K562 (cell line): ENCODE results near the gene TNFSF18. TPM values are rescaled to one million over a fixed set of nuclear protein-coding genes. Genes with fewer than 3 reads are reported as not detected.

Experiments
- ATAC-seq: fragments of 200-7000 bp; cut with Tn5 transposase; 3 replicates; pipeline ENCODE4 v1.9.1; 2020; ENCODE audit warnings: moderate library complexity
- BruUV-seq: library from RNA; stranded (reverse); fragments of 400-500 nt; replicated peaks from 2 replicates; lab custom pipeline; 2021; lab: Mats Ljungman, UMichigan
- CTCF ChIA-PET: fragments of 300-600 bp; formaldehyde crosslinking; extraction: SDS; loops from one replicate; lab custom pipeline; 2021; ENCODE audit warnings: low intra/inter-chr PET ratio; lab: Yijun Ruan, JAX
- POLR2A ChIA-PET: fragments of 300-600, 350-650 bp; sonication (Branson Sonifier 250); formaldehyde crosslinking; extraction: SDS; loops from one replicate; lab custom pipeline; 2021; ENCODE audit warnings: antibody characterized with exemption, inconsistent platforms; lab: Yijun Ruan, JAX
- DNase-seq, 4 experiments: peaks; one replicate each; pipeline versions ENCODE4 v3.0.0 to v3.0.0-alpha.2; 2011 to 2018; ENCODE audit warnings: low spot score in 3 of 4, mixed read lengths in 3 of 4; ENCODE audit errors: extremely low read depth in 1 of 4
- FAIRE-seq: peaks from 2 replicates; lab custom pipeline; 2011; peaks lifted over from hg19 to GRCh38; lab: Jason Lieb, UNC
- H2AFZ ChIP-seq: 2 replicates; pipeline ENCODE4 v1.6.0; 2011; ENCODE audit warnings: low read depth, low read length, control low read depth, inconsistent platforms
- H3K27ac ChIP-seq: fragments of 200-600 bp; 3 replicates; pipeline ENCODE4 v1.8.0; 2011; ENCODE audit warnings: low read depth, mild to moderate bottlenecking, control low read depth, inconsistent platforms, low read length, moderate library complexity, mixed read lengths; ENCODE audit errors: extremely low read depth
- H3K27me3 ChIP-seq, 2 experiments: fragments of 300-600 bp in 1 of 2; 2 replicates in 1 of 2; 3 replicates in 1 of 2; pipeline versions ENCODE4 v1.6.0 to v1.8.0; 2011; ENCODE audit warnings: inconsistent platforms in 2 of 2, low read length in 2 of 2, mild to moderate bottlenecking in 1 of 2, mixed read lengths in 1 of 2, moderate library complexity in 1 of 2; ENCODE audit not compliant: control insufficient read depth in 2 of 2, insufficient read depth in 2 of 2
- H3K36me3 ChIP-seq: fragments of 300-600 bp; 3 replicates; pipeline ENCODE4 v1.8.0; 2011; ENCODE audit warnings: mild to moderate bottlenecking, low read length, inconsistent platforms; ENCODE audit not compliant: control insufficient read depth, insufficient read depth
- H3K4me1 ChIP-seq, 2 experiments: fragments of 200-600 bp in 1 of 2; replicated peaks in 1 of 2; 2 replicates in 1 of 2; 3 replicates in 1 of 2; pipeline versions ENCODE4 v1.5.1 to v1.8.0; 2011; ENCODE audit warnings: inconsistent platforms in 2 of 2, low read length in 2 of 2, mild to moderate bottlenecking in 1 of 2, mixed read lengths in 1 of 2, moderate library complexity in 1 of 2; ENCODE audit not compliant: control insufficient read depth in 2 of 2, insufficient read depth in 2 of 2
- H3K4me2 ChIP-seq: 2 replicates; pipeline ENCODE4 v1.6.1; 2011; ENCODE audit warnings: low read length, control low read depth, inconsistent platforms, mixed read lengths; ENCODE audit not compliant: insufficient read depth
- H3K4me3 ChIP-seq: fragments of 200-600 bp; sonication (generic), shearing (Covaris generic); 2 replicates; pipeline ENCODE4 v1.5.1; 2016; ENCODE audit warnings: control low read depth, inconsistent platforms
- H3K79me2 ChIP-seq: fragments of 200-600 bp; 3 replicates; pipeline ENCODE4 v1.8.0; 2011; ENCODE audit warnings: low read length, inconsistent platforms; ENCODE audit not compliant: control insufficient read depth, insufficient read depth
- H3K9ac ChIP-seq, 2 experiments: 2 replicates each; pipeline versions ENCODE4 v1.6.0 to v1.6.1; 2011; ENCODE audit warnings: low read depth in 2 of 2, low read length in 2 of 2, control low read depth in 1 of 2, inconsistent platforms in 1 of 2, mild to moderate bottlenecking in 1 of 2, mixed read lengths in 1 of 2; ENCODE audit not compliant: insufficient read depth in 1 of 2
- H3K9me1 ChIP-seq: one replicate; pipeline ENCODE4 v1.6.0; 2011; ENCODE audit warnings: inconsistent platforms, mild to moderate bottlenecking, low read length, moderate library complexity; ENCODE audit not compliant: control insufficient read depth, insufficient read depth
- H3K9me3 ChIP-seq: replicated peaks from 2 replicates; pipeline ENCODE4 v1.5.1; 2011; ENCODE audit warnings: low read depth, low read length, inconsistent platforms; ENCODE audit not compliant: control insufficient read depth, insufficient read depth
- H4K20me1 ChIP-seq: replicated peaks from 2 replicates; pipeline ENCODE4 v1.6.1; 2011; ENCODE audit warnings: low read length, inconsistent platforms, mixed read lengths; ENCODE audit not compliant: control insufficient read depth, insufficient read depth
- CEBPZ ChIP-seq: fragments of 150-350 bp; IDR thresholded peaks from 2 replicates; pipeline ENCODE4 v1.6.1; 2014; ENCODE audit warnings: low read depth, mild to moderate bottlenecking, low read length, borderline replicate concordance
- E2F5 ChIP-seq: sonication (generic); formaldehyde crosslinking; IDR thresholded peaks from 2 replicates; pipeline ENCODE4 v1.8.0; 2022; ENCODE audit warnings: mild to moderate bottlenecking, missing genetic modification reagents
- ELF1 ChIP-seq: fragments of 200-800 bp; sonication (Bioruptor generic); IDR thresholded peaks from 2 replicates; pipeline ENCODE4 v1.6.1; 2016; ENCODE audit warnings: missing genetic modification characterization, missing compliant biosample characterization
- ETV6 ChIP-seq, 3 experiments: fragments of 150-350 bp in 1 of 3; sonication (generic) in 1 of 3; formaldehyde crosslinking in 1 of 3; IDR thresholded peaks; 2 replicates each; pipeline versions ENCODE4 v1.6.1 to v1.8.0; 2014 to 2022; ENCODE audit warnings: borderline replicate concordance in 2 of 3, low read depth in 2 of 3, antibody characterized with exemption in 1 of 3, low read length in 1 of 3, mild to moderate bottlenecking in 1 of 3, missing genetic modification reagents in 1 of 3
- IRF2 ChIP-seq: sonication (generic); formaldehyde crosslinking; IDR thresholded peaks from 2 replicates; pipeline ENCODE4 v1.8.1; 2022; ENCODE audit warnings: mild to moderate bottlenecking, missing genetic modification reagents
- MCM7 ChIP-seq, 2 experiments: fragments of 450-650 bp; IDR thresholded peaks; 2 replicates each; pipeline ENCODE4 v1.6.1; 2016 to 2018
- NCOR1 ChIP-seq: fragments of 450-650 bp; IDR thresholded peaks from 2 replicates; pipeline ENCODE4 v1.6.1; 2016; ENCODE audit warnings: mild to moderate bottlenecking, moderate library complexity
- NFE2 ChIP-seq: IDR thresholded peaks from 2 replicates; pipeline ENCODE4 v1.6.1; 2014; ENCODE audit warnings: antibody characterized with exemption, low read depth
- NONO ChIP-seq, 2 experiments: fragments of 200-400 bp in 1 of 2; fragments of 450-650 bp in 1 of 2; formaldehyde crosslinking in 1 of 2; IDR thresholded peaks; 2 replicates each; pipeline ENCODE4 v1.6.1; 2017; ENCODE audit warnings: low read depth in 2 of 2, mild to moderate bottlenecking in 2 of 2, moderate library complexity in 2 of 2, low read length in 1 of 2
- PHB2 ChIP-seq: fragments of 450-650 bp; IDR thresholded peaks from 2 replicates; pipeline ENCODE4 v1.6.1; 2017; ENCODE audit warnings: low read depth
- PTRF ChIP-seq: fragments of 450-650 bp; IDR thresholded peaks from 2 replicates; pipeline ENCODE4 v1.6.1; 2016; ENCODE audit warnings: mild to moderate bottlenecking, missing genetic modification characterization, missing compliant biosample characterization
- SNRNP70 ChIP-seq: fragments of 200-400 bp; formaldehyde crosslinking; optimal IDR thresholded peaks from 2 replicates; pipeline ENCODE3; 2017; ENCODE audit warnings: low read depth, low read length
- TGIF2 ChIP-seq: sonication (generic); formaldehyde crosslinking; IDR thresholded peaks from 2 replicates; pipeline ENCODE4 v1.8.1; 2022; ENCODE audit warnings: mild to moderate bottlenecking, missing genetic modification reagents, moderate library complexity
- ZNF445 ChIP-seq: fragments of 250-450 bp; sonication (Bioruptor Pico); IDR thresholded peaks from 2 replicates; pipeline ENCODE4 v1.4.0; 2020; ENCODE audit warnings: low read depth, mild to moderate bottlenecking, moderate library complexity
- WGBS: fragments of 100-300 bp; shearing (Covaris generic); methylation state at CpG from one replicate; pipeline ENCODE4 v1.1.6; 2016; ENCODE audit warnings: low coverage, mixed read lengths; ENCODE audit not compliant: insufficient coverage; ENCODE audit errors: missing lambda C conversion rate; 5-methylcytosine and 5-hydroxymethylcytosine counted together
- in situ Hi-C: fragments of 300-500 bp; cut with MboI; formaldehyde crosslinking; loops from 4 replicates; pipeline ENCODE4 v1.15.0; 2018; ENCODE audit warnings: inconsistent platforms, mixed read lengths
- intact Hi-C: fragments of 100-400 bp; cut with micrococcal nuclease; formaldehyde crosslinking; loops from 2 replicates; pipeline ENCODE4 v1.14.2; 2022
- polyA plus RNA-seq, 8 experiments: library from polyadenylated mRNA; depleted of rRNA in 4 of 8; stranded (reverse) in 5 of 8; unstranded in 3 of 8; fragments of >200 nt; fragmentation: Nextera tagmentation in 2 of 8; fragmentation: Illumina TruSeq in 1 of 8; extraction: Ambion mirVana in 2 of 8; extraction: Trizol in 1 of 8; gene quantifications; 2 replicates each; pipeline versions ENCODE4 v1.2.1 to v1.2.3, GENCODE V29; 2011 to 2014; ENCODE audit warnings: inconsistent platforms in 1 of 8, missing spikeins in 1 of 8
- total RNA-seq, 7 experiments: library from RNA; depleted of rRNA in 6 of 7; stranded (reverse); fragments of >200 nt in 6 of 7; fragmentation: Illumina TruSeq in 2 of 7; extraction: Trizol in 2 of 7; gene quantifications; 2 replicates each; pipeline versions ENCODE4 v1.2.1 to v1.2.3, GENCODE V29; 2011 to 2021; ENCODE audit warnings: low replicate concordance in 1 of 7

TNFSF18 gene
- total and polyA plus RNA-seq, 9 of the 15 experiments (the other 6 are each of a cell fraction or from before 2014, with no cell fraction given): not detected

GRCh38 chr1:173038875-173039554 is 11.7 kb downstream of the TNFSF18 start:
- intact Hi-C loops (no loop called here), in situ Hi-C loops (no loop called here)
- no peak overlapping the region for H3K4me2 ChIP-seq
- H3K4me3 ChIP-seq: no peak overlapping the region
- POLR2A ChIA-PET: interaction anchor here (0.5 to 1.1 kb wide), 2 partner anchors 9 to 627 kb away, joined by 3 to 4 read pairs; no protein-coding TSS in a partner anchor
- no peak overlapping the region for H2AFZ ChIP-seq
- no peaks in the 10 kb centered on the region for H3K36me3 ChIP-seq
- CTCF ChIA-PET: no interaction called here
- H3K9me1 ChIP-seq: no peaks in the 10 kb centered on the region
- ATAC-seq: no peak
- no peaks in the 10 kb centered on the region for H3K4me1 ChIP-seq
- no TSS peak for BruUV-seq
- TF ChIP-seq CEBPZ (no peak), NCOR1 (no peak), IRF2 (CRISPR knock-in tag) (no peak), NONO (IDR thresholded peaks at IDR 0.05; ENCODE audit: low read depth in 2 of 2, low read length in 1 of 2) (no peak), PHB2 (no peak), ELF1 (tag) (no peak), TGIF2 (CRISPR knock-in tag) (no peak), NFE2 (no peak), ZNF445 (CRISPR knock-in tag) (no peak), MCM7 (IDR thresholded peaks at IDR 0.05) (no peak), PTRF (tag) (no peak), SNRNP70 (no peak), ETV6 (IDR thresholded peaks at IDR 0.05; ENCODE audit: borderline replicate concordance in 1 of 2, low read depth in 2 of 2, low read length in 1 of 2) (no peak), ETV6 (CRISPR knock-in tag; IDR thresholded peaks at IDR 0.05; ENCODE audit: borderline replicate concordance) (no peak), E2F5 (CRISPR knock-in tag) (no peak)
- no peak overlapping the region for H3K9ac ChIP-seq
- no peak overlapping the region for H3K27ac ChIP-seq
- H3K27me3 ChIP-seq: no peaks in the 10 kb centered on the region
- H4K20me1 ChIP-seq: no peaks in the 10 kb centered on the region
- WGBS: 5% methylated on average over 2 of the region's 2 CpGs
- no peak for FAIRE-seq
- no peak for DNase-seq
- H3K9me3 ChIP-seq: no peaks in the 10 kb centered on the region
- H3K79me2 ChIP-seq: no peaks in the 10 kb centered on the region
